ENCODE data around the gene WDR64.

WDR64 gene

GRCh38 chr1:241631674-241632073 is 20.4 kb upstream of the WDR64 start:
- DNase-seq (ENCODE audit: low spot score): no peak
- no peak for TF ChIP-seq CTCF (IDR thresholded peaks at IDR 0.05; ENCODE audit: extremely low read depth, missing control alignments)

- DNase-seq (ENCODE audit: low spot score): no peak
- no peak for TF ChIP-seq CTCF (IDR thresholded peaks at IDR 0.05; ENCODE audit: extremely low read depth, missing control alignments)
These were observed 19.1 kb upstream of the WDR64 start for GRCh38 chr1:241632987-241633386.

- TF ChIP-seq CTCF (IDR thresholded peaks at IDR 0.05; ENCODE audit: extremely low read depth, missing control alignments): no peak
- peak; percentile 14 for DNase-seq (ENCODE audit: low spot score)
These were observed 16.4 kb upstream of the WDR64 start for GRCh38 chr1:241635556-241636152.

- no peak for DNase-seq (ENCODE audit: low spot score)
- TF ChIP-seq CTCF (IDR thresholded peaks at IDR 0.05; ENCODE audit: extremely low read depth, missing control alignments): no peak
These were observed 15.8 kb upstream of the WDR64 start for GRCh38 chr1:241636291-241636690.

GRCh38 chr1:241637046-241637590 is 15.0 kb upstream of the WDR64 start:
- no peak for TF ChIP-seq CTCF (IDR thresholded peaks at IDR 0.05; ENCODE audit: extremely low read depth, missing control alignments)
- no peak for DNase-seq (ENCODE audit: low spot score)

GRCh38 chr1:241637604-241638003 is 14.5 kb upstream of the WDR64 start:
- TF ChIP-seq CTCF (IDR thresholded peaks at IDR 0.05; ENCODE audit: extremely low read depth, missing control alignments): no peak
- no peak for DNase-seq (ENCODE audit: low spot score)

- no peak for DNase-seq (ENCODE audit: low spot score)
- TF ChIP-seq CTCF (IDR thresholded peaks at IDR 0.05; ENCODE audit: extremely low read depth, missing control alignments): no peak
These were observed 13.9 kb upstream of the WDR64 start for GRCh38 chr1:241638099-241638682.

Data from GM20000 (cell line).